Measurements from ENCODE around the gene CTF1. TPM values are rescaled to one million over a fixed set of nuclear protein-coding genes. Genes with fewer than 3 reads are reported as not detected.

Gene CTF1
- total RNA-seq, 1 donor from 2014 or later, result 0.26 TPM

DNA sequence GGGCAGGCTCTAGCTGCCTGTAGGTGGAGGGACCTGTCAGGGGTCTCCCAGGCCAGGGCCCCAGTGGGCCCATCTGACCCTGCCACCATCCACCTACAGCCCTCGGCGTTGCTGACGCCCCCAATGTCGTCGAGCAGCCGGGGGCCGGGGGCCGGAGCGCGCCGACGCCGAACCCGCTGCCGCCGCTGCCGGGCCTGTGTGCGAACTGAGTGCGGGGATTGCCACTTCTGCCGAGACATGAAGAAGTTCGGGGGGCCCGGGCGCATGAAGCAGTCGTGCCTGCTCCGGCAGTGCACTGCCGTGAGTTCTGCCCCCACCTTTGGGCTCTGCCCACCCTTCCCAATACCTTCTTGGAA is 29.2 kb downstream of the CTF1 start:
- TF ChIP-seq, protein P1, sequence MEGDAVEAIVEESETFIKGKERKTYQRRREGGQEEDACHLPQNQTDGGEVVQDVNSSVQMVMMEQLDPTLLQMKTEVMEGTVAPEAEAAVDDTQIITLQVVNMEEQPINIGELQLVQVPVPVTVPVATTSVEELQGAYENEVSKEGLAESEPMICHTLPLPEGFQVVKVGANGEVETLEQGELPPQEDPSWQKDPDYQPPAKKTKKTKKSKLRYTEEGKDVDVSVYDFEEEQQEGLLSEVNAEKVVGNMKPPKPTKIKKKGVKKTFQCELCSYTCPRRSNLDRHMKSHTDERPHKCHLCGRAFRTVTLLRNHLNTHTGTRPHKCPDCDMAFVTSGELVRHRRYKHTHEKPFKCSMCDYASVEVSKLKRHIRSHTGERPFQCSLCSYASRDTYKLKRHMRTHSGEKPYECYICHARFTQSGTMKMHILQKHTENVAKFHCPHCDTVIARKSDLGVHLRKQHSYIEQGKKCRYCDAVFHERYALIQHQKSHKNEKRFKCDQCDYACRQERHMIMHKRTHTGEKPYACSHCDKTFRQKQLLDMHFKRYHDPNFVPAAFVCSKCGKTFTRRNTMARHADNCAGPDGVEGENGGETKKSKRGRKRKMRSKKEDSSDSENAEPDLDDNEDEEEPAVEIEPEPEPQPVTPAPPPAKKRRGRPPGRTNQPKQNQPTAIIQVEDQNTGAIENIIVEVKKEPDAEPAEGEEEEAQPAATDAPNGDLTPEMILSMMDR (IDR thresholded peaks at IDR 0.05; ENCODE audit: insufficient read depth, low read length, severe bottlenecking), result no peak
- FAIRE-seq (no peak), DNase-seq (ENCODE audit: low read depth) (no peak)
- H3K27me3 ChIP-seq (ENCODE audit: control insufficient read depth, insufficient read depth, low read length), result no peaks in the 10 kb centered on the region
- H3K36me3 ChIP-seq (ENCODE audit: control insufficient read depth, insufficient read depth, low read length), result peaks cover 13% of the 10 kb centered on the region
- no peak overlapping the region for H3K4me3 ChIP-seq (ENCODE audit: low read depth, low read length)

DNA sequence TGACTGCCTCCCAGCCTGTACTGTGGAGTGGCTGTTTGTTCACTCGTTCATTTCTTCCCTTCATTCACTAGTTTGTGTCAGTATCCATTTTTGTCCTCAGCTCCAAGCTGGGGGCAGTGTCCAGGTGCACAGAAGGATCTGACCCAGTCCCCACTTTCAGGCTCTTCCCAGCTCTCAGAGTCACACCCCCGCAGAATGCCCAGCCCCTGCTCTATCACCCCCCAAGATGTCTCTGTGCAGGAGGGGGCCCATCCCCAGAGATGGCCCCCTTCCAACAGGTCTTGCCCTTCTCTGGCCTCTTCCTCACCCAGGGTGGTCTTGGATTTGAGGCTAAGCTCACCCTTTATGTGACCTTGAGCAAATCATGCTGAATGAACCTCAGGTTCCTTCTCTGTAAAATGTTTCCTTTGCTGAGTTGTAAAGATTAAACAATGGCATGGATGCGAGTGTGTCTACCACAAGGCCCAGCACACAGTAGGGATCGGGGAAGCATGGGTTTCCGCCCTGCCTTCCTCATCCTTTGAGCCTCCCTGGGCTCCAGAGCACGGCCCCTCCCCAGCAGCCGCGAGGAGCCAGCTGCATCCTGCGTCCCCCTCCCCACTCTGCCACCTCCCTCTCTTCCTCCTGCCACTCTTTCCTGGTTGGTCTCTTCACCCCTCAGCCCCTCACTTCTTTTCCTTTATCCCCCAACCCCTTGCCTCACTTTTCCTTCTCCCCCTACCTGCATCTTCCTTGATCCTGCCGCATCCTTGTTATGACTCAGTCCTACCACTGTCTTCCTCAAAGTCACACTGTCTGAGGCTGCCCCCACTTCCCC is 29.8 kb downstream of the CTF1 start:
- TF ChIP-seq, protein P1 (IDR thresholded peaks at IDR 0.05; ENCODE audit: insufficient read depth, low read length, severe bottlenecking), result no peak
- no peaks in the 10 kb centered on the region for H3K27me3 ChIP-seq (ENCODE audit: control insufficient read depth, insufficient read depth, low read length)
- no peak for DNase-seq (ENCODE audit: low read depth)
- peaks cover 17% of the 10 kb centered on the region for H3K36me3 ChIP-seq (ENCODE audit: control insufficient read depth, insufficient read depth, low read length)
- FAIRE-seq, result peak; percentile 23
- H3K4me3 ChIP-seq (ENCODE audit: low read depth, low read length), result no peak overlapping the region

DNA sequence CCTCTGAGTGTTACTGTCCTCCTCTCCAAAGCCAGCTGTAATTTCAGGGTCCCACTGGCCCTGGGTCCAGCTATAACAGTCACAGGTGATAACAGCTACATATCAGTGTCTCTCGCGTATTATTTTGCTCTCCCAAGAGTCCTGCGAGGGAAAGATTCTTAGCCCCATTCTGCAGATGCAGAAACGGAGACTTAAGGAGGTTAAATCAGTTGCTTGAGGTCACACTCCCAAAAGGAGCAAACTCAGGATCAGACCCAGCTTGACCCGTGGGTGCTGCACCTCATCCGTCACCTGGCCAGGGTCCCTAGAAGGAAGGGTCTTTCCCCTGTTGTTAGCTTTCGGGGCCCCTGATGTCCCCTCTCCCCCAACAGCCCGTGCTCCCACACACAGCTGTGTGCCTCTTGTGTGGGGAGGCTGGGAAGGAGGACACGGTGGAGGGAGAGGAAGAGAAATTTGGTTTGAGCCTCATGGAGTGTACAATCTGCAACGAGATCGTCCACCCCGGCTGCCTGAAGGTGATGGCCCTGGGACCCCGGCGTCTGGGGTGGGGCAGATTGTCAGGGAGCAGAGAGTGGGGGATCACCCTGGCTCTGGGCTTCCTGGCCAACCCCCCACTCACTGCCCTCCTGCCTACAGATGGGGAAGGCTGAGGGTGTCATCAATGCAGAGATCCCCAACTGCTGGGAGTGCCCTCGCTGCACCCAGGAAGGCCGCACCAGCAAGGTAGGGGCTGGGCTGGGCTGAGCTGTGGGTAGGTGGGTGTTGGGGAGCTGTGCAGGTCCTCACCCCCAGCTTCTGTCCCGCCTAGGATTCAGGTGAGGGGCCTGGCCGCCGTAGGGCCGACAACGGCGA is 30.7 kb downstream of the CTF1 start:
- DNase-seq (ENCODE audit: low read depth) (no peak), FAIRE-seq (no peak)
- H3K36me3 ChIP-seq (ENCODE audit: control insufficient read depth, insufficient read depth, low read length), result peaks cover 21% of the 10 kb centered on the region
- no peak overlapping the region for H3K4me3 ChIP-seq (ENCODE audit: low read depth, low read length)
- H3K27me3 ChIP-seq (ENCODE audit: control insufficient read depth, insufficient read depth, low read length), result no peaks in the 10 kb centered on the region
- TF ChIP-seq, protein P1 (IDR thresholded peaks at IDR 0.05; ENCODE audit: insufficient read depth, low read length, severe bottlenecking), result no peak

DNA sequence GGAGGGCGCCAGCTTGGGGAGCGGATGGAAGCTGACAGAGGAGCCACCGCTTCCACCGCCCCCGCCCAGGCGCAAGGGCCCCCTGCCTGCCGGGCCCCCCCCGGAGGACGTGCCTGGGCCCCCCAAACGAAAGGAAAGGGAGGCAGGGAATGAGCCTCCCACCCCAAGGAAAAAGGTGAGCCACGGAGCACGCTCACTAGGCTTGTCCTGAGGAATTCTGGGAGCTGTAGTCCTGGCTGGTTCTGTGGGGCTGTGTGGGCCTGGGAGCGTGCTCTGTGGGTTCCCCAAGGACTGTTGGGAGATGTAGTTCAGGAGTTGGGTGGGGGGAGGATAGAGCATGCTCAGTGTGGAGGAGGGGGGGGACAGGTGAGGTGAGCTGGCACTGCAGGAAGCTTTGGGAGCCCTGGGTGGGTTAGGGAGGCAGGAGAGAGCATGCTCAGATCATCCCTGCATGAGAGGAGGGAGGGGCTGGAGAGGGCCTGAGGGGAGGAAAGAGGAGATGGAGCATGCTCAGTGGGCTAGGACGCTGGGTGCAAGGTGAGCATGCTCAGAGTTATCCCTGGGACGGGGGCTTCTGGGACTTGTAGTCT is 31.5 kb downstream of the CTF1 start:
- H3K4me3 ChIP-seq (ENCODE audit: low read depth, low read length), result no peak overlapping the region
- FAIRE-seq (no peak), DNase-seq (ENCODE audit: low read depth) (peak; percentile 51)
- peaks cover 25% of the 10 kb centered on the region for H3K36me3 ChIP-seq (ENCODE audit: control insufficient read depth, insufficient read depth, low read length)
- TF ChIP-seq, protein P1 (IDR thresholded peaks at IDR 0.05; ENCODE audit: insufficient read depth, low read length, severe bottlenecking), result no peak
- no peaks in the 10 kb centered on the region for H3K27me3 ChIP-seq (ENCODE audit: control insufficient read depth, insufficient read depth, low read length)

DNA sequence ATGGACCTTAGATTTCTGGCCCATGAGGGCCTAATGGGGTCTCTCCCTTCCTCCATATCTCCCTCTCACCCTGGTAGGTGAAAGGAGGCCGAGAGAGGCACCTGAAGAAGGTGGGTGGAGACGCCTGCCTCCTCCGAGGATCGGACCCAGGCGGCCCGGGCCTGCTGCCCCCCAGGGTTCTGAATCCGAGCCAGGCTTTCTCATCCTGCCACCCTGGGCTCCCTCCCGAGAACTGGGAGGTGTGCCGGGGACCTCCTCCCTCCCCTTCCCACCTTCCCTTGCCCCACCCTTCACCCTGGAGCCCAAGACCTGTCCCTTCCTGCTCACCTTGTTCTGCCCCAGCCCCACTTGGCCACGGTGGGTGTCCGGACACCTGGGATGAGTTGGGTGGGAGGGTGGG is 32.0 kb downstream of the CTF1 start:
- TF ChIP-seq, protein P1 (IDR thresholded peaks at IDR 0.05; ENCODE audit: insufficient read depth, low read length, severe bottlenecking), result no peak
- Histone ChIP-seq H3K27me3 (ENCODE audit: control insufficient read depth, insufficient read depth, low read length) (no peaks in the 10 kb centered on the region), H3K4me3 (ENCODE audit: low read depth, low read length) (no peak overlapping the region), H3K36me3 (ENCODE audit: control insufficient read depth, insufficient read depth, low read length) (peaks cover 25% of the 10 kb centered on the region)
- DNase-seq (ENCODE audit: low read depth), result no peak
- FAIRE-seq, result no peak

Data from bronchial epithelial cell (primary cell).